IMR-90 (cell line): Measurements from ENCODE around the gene CNDP1. TPM values are rescaled to one million over a fixed set of nuclear protein-coding genes. Genes with fewer than 3 reads are reported as not detected.
A peak's percentile ranks its signal among the peaks of the same experiment; 100 is the strongest.

Source experiments
- ATAC-seq: fragments of 200-7000 bp; cut with Tn5 transposase; 2 replicates; pipeline ENCODE4 v1.9.1; 2020; ENCODE audit warnings: low read depth, mild to moderate bottlenecking, moderate library complexity
- BruUV-seq: library from RNA; stranded (reverse); fragments of 400-500 nt; replicated peaks from 2 replicates; lab custom pipeline; 2021; lab: Mats Ljungman, UMichigan
- CTCF ChIA-PET: fragments of 300-600 bp; formaldehyde crosslinking; extraction: SDS; loops from one replicate; lab custom pipeline; 2021; ENCODE audit warnings: antibody characterized with exemption; lab: Yijun Ruan, JAX
- POLR2A ChIA-PET: fragments of 300-600 bp; sonication (Branson Sonifier 250); formaldehyde crosslinking; loops from one replicate; lab custom pipeline; 2022; ENCODE audit warnings: antibody characterized with exemption; ENCODE audit not compliant: unreplicated experiment; lab: Charles Lee
- DNase-seq: peaks from one replicate; pipeline ENCODE4 v3.0.0; 2013
- H2AFZ ChIP-seq: replicated peaks from 2 replicates; pipeline ENCODE3; 2013; ENCODE audit warnings: low read length, mild to moderate bottlenecking; ENCODE audit not compliant: poor library complexity
- H2AK5ac ChIP-seq: 2 replicates; pipeline ENCODE4 v1.6.1; 2013; ENCODE audit warnings: low read depth, low read length, inconsistent platforms
- H2AK9ac ChIP-seq: replicated peaks from 2 replicates; pipeline ENCODE3; 2013; ENCODE audit warnings: mild to moderate bottlenecking, low read depth, low read length, moderate library complexity; ENCODE audit not compliant: poor library complexity
- H2BK120ac ChIP-seq: 2 replicates; pipeline ENCODE4 v1.6.1; 2013; ENCODE audit warnings: low read depth, low read length, inconsistent platforms
- H2BK15ac ChIP-seq: 3 replicates; pipeline ENCODE4 v1.6.1; 2013; ENCODE audit warnings: low read depth, low read length, inconsistent platforms
- H2BK20ac ChIP-seq: 2 replicates; pipeline ENCODE4 v1.6.1; 2013; ENCODE audit warnings: low read depth, mild to moderate bottlenecking, inconsistent platforms, low read length, moderate library complexity
- H2BK5ac ChIP-seq: 2 replicates; pipeline ENCODE4 v1.6.1; 2013; ENCODE audit warnings: mild to moderate bottlenecking, low read depth, low read length, inconsistent platforms; ENCODE audit not compliant: poor library complexity, severe bottlenecking
- H3K14ac ChIP-seq: replicated peaks from 2 replicates; pipeline ENCODE4 v1.6.1; 2013; ENCODE audit warnings: low read depth, low read length, inconsistent platforms
- H3K18ac ChIP-seq: 2 replicates; pipeline ENCODE4 v1.6.1; 2013; ENCODE audit warnings: low read depth, low read length, control low read depth
- H3K23ac ChIP-seq: 2 replicates; pipeline ENCODE4 v1.6.1; 2013; ENCODE audit warnings: low read depth, low read length, inconsistent platforms
- H3K27ac ChIP-seq: 2 replicates; pipeline ENCODE4 v1.5.1; 2013; ENCODE audit warnings: mild to moderate bottlenecking, control low read depth, low read length; ENCODE audit not compliant: insufficient read depth
- H3K27me3 ChIP-seq: 2 replicates; pipeline ENCODE4 v1.6.1; 2013; ENCODE audit warnings: low read length; ENCODE audit not compliant: control insufficient read depth, insufficient read depth
- H3K36me3 ChIP-seq: 2 replicates; pipeline ENCODE4 v1.6.1; 2013; ENCODE audit warnings: low read length, mixed read lengths; ENCODE audit not compliant: control insufficient read depth, insufficient read depth
- H3K4ac ChIP-seq: 2 replicates; pipeline ENCODE4 v1.6.1; 2013; ENCODE audit warnings: low read depth, low read length, inconsistent platforms
- H3K4me1 ChIP-seq: 2 replicates; pipeline ENCODE4 v1.6.1; 2013; ENCODE audit warnings: low read length, mixed read lengths; ENCODE audit not compliant: control insufficient read depth, insufficient read depth
- H3K4me2 ChIP-seq: 2 replicates; pipeline ENCODE4 v1.6.1; 2013; ENCODE audit warnings: low read depth, mild to moderate bottlenecking, control low read depth, low read length, moderate library complexity
- H3K4me3 ChIP-seq: 2 replicates; pipeline ENCODE4 v1.5.1; 2013; ENCODE audit warnings: low read depth, mild to moderate bottlenecking, control low read depth, low read length, moderate library complexity; ENCODE audit not compliant: insufficient read depth
- H3K56ac ChIP-seq: 2 replicates; pipeline ENCODE4 v1.6.1; 2013; ENCODE audit warnings: low read length, inconsistent platforms; ENCODE audit not compliant: insufficient read depth; ENCODE audit errors: extremely low read depth
- H3K79me1 ChIP-seq, 2 experiments: 2 replicates each; pipeline ENCODE4 v1.6.1; 2013; ENCODE audit warnings: low read length in 2 of 2, inconsistent platforms in 1 of 2, low read depth in 1 of 2
- H3K9ac ChIP-seq: 2 replicates; pipeline ENCODE4 v1.6.1; 2013; ENCODE audit warnings: low read depth, low read length, control low read depth
- H3K9me1 ChIP-seq: 2 replicates; pipeline ENCODE4 v1.6.1; 2013; ENCODE audit warnings: low read length, inconsistent platforms; ENCODE audit not compliant: insufficient read depth
- H3K9me3 ChIP-seq: 2 replicates; pipeline ENCODE4 v1.6.1; 2013; ENCODE audit warnings: low read length; ENCODE audit not compliant: control insufficient read depth, insufficient read depth
- H4K20me1 ChIP-seq: 2 replicates; pipeline ENCODE4 v1.6.1; 2013; ENCODE audit warnings: low read length, inconsistent platforms; ENCODE audit not compliant: insufficient read depth
- H4K5ac ChIP-seq: 2 replicates; pipeline ENCODE4 v1.6.1; 2013; ENCODE audit warnings: mild to moderate bottlenecking, low read depth, low read length, control low read depth
- H4K8ac ChIP-seq, 2 experiments: 2 replicates each; pipeline ENCODE4 v1.6.1; 2013; ENCODE audit warnings: low read depth in 2 of 2, low read length in 2 of 2, control low read depth in 1 of 2, inconsistent platforms in 1 of 2
- H4K91ac ChIP-seq: 2 replicates; pipeline ENCODE4 v1.6.1; 2013; ENCODE audit warnings: low read depth, low read length, inconsistent platforms; ENCODE audit not compliant: insufficient read depth
- BHLHE40 ChIP-seq: fragments of 150-350 bp; IDR thresholded peaks from 2 replicates; pipeline ENCODE4 v1.6.1; 2016; ENCODE audit warnings: mild to moderate bottlenecking, low read depth, low read length
- CEBPB ChIP-seq: IDR thresholded peaks from 2 replicates; pipeline ENCODE4 v1.6.1; 2012; ENCODE audit warnings: low read depth, low read length, improper control_type of control experiment
- MXI1 ChIP-seq: IDR thresholded peaks from 2 replicates; pipeline ENCODE4 v1.6.1; 2012; ENCODE audit warnings: low read depth, mild to moderate bottlenecking, low read length, moderate library complexity, borderline replicate concordance
- POLR2A ChIP-seq: IDR thresholded peaks from 2 replicates; pipeline ENCODE4 v1.6.1; 2012; ENCODE audit warnings: mild to moderate bottlenecking, low read depth, low read length
- RAD21 ChIP-seq: IDR thresholded peaks from 2 replicates; pipeline ENCODE4 v1.6.1; 2012; ENCODE audit warnings: low read length, improper control_type of control experiment
- RCOR1 ChIP-seq: IDR thresholded peaks from 2 replicates; pipeline ENCODE4 v1.6.1; 2012; ENCODE audit warnings: mild to moderate bottlenecking, low read length, improper control_type of control experiment; ENCODE audit not compliant: insufficient replicate concordance
- whole genome bisulfite sequencing, 2 experiments: methylation state at CpG; one replicate each; pipeline versions ENCODE4 v1.1.5 to v1.1.7; 2013; ENCODE audit warnings: missing lambda C conversion rate in 2 of 2; ENCODE audit not compliant: insufficient read length in 1 of 2; ENCODE audit errors: extremely low coverage in 2 of 2; 5-methylcytosine and 5-hydroxymethylcytosine counted together
- dilution Hi-C: fragments of 300-500 bp; cut with HindIII; formaldehyde crosslinking; loops from one replicate; pipeline ENCODE4 v1.14.3; 2018; ENCODE audit warnings: low sequenced_read_pairs; ENCODE audit not compliant: unreplicated experiment
- in situ Hi-C: fragments of 300-500 bp; cut with MboI; formaldehyde crosslinking; loops from 3 replicates; pipeline ENCODE4 v1.14.3; 2019; ENCODE audit warnings: low sequenced_read_pairs, inconsistent platforms, mixed read lengths
- intact Hi-C: fragments of 100-400 bp; cut with micrococcal nuclease; formaldehyde crosslinking; loops from 2 replicates; pipeline ENCODE4 v1.10.0; 2022
- polyA plus RNA-seq, 3 experiments: library from polyadenylated mRNA; depleted of rRNA; stranded (reverse); fragments of >200 nt; gene quantifications; 2 replicates each; pipeline ENCODE4 v1.2.3, GENCODE V29; 2012; ENCODE audit warnings: low replicate concordance in 1 of 3
- total RNA-seq: library from RNA; depleted of rRNA; stranded (reverse); fragments of >200 nt; gene quantifications from 2 replicates; pipeline ENCODE4 v1.2.3, GENCODE V29; 2012
- TF ChIP-seq, protein P1 (sequence below): fragments of 150-350 bp; IDR thresholded peaks from 2 replicates; pipeline ENCODE4 v1.6.1; 2016; ENCODE audit warnings: low read depth, mild to moderate bottlenecking, low read length, moderate library complexity, borderline replicate concordance

The CNDP1 gene
- total and polyA plus RNA-seq, 2 of the 4 experiments (the other 2 are of a cell fraction): not detected

- Histone ChIP-seq H3K23ac (peak overlapping the region; percentile 55; the same call in 1 of the 2 replicates), H2BK20ac (peak overlapping the region; percentile 73), H3K4me1 (peaks cover 17% of the 10 kb centered on the region), H3K9me3 (no peaks in the 10 kb centered on the region), H3K18ac (peak overlapping the region; percentile 94), H3K4me2 (peak overlapping the region; percentile 79), H2AK5ac (peak overlapping the region; percentile 77), H3K4me3 (peak overlapping the region; percentile 2; the same call in 1 of the 2 replicates), H3K4ac (peak overlapping the region; percentile 91), H2BK120ac (peak overlapping the region; percentile 92), H2BK15ac (peak overlapping the region; percentile 85), H4K91ac (peak overlapping the region; percentile 74), H4K8ac (peak overlapping the region; percentile 76 to 83), H3K27me3 (no peaks in the 10 kb centered on the region), H3K36me3 (peaks cover 8% of the 10 kb centered on the region), H3K56ac (peak overlapping the region; percentile 67), H3K9me1 (peaks cover 14% of the 10 kb centered on the region), H2BK5ac (peak overlapping the region; percentile 92), H4K20me1 (peaks cover 4% of the 10 kb centered on the region; the same call in 1 of the 2 replicates), H3K27ac (peak overlapping the region; percentile 98), H2AK9ac (no peak overlapping the region), H3K14ac (peak overlapping the region; percentile 79), H4K5ac (peak overlapping the region; percentile 96), H2AFZ (no peak overlapping the region), H3K9ac (peak overlapping the region; percentile 35; the same call in 1 of the 2 replicates), H3K79me1 (peaks cover 33 to 38% of the 10 kb centered on the region in 2 experiments; a peak in 3 of 4 replicates)
- intact Hi-C loops: no loop called here
- BruUV-seq: TSS peak; percentile 29
- WGBS, 2 experiments: 87% methylated on average over 3 of the region's 13 CpGs; no CpG with 5 or more reads in 1 of the 2 experiments
- CTCF ChIA-PET: interaction anchor here (0.7 to 1.2 kb wide), 3 partner anchors 8 to 1768 kb away, joined by 3 to 5 read pairs (median 3); no protein-coding TSS in a partner anchor
- peak; percentile 89 for TF ChIP-seq BHLHE40
- TF ChIP-seq POLR2A: no peak
- peak; percentile 88 for TF ChIP-seq CEBPB
- TF ChIP-seq RAD21: no peak
- no peak for TF ChIP-seq RCOR1
- TF ChIP-seq, protein P1, sequence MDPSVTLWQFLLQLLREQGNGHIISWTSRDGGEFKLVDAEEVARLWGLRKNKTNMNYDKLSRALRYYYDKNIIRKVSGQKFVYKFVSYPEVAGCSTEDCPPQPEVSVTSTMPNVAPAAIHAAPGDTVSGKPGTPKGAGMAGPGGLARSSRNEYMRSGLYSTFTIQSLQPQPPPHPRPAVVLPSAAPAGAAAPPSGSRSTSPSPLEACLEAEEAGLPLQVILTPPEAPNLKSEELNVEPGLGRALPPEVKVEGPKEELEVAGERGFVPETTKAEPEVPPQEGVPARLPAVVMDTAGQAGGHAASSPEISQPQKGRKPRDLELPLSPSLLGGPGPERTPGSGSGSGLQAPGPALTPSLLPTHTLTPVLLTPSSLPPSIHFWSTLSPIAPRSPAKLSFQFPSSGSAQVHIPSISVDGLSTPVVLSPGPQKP: no peak
- TF ChIP-seq MXI1: no peak
- POLR2A ChIA-PET: interaction anchor here (0.8 kb wide), 1 partner anchor 34 kb away, joined by 4 read pairs; the partner anchor contains the start of gene ZNF407
- DNase-seq (peak; percentile 92), ATAC-seq (peak; percentile 85)
- in situ Hi-C loops: no loop called here
- dilution Hi-C loops: no loop called here
These were observed 97.5 kb downstream of the CNDP1 start for GRCh38 chr18:74631623-74632350.
